ENCODE results near the gene KNDC1. TPM values are rescaled to one million over a fixed set of nuclear protein-coding genes. Genes with fewer than 3 reads are reported as not detected.

The KNDC1 gene
- total RNA-seq, 2 donors from 2014 or later = 0.05 to 0.36 TPM

- Mint-ChIP-seq H3K27ac (no peak overlapping the region), H3K4me3 (peak overlapping the region; percentile 48), H3K36me3 (no peaks in the 10 kb centered on the region), H3K27me3 (peaks cover 6 to 12% of the 10 kb centered on the region in 2 donors), H3K4me1 (ENCODE audit: low read depth in 2 of 2) (peaks cover 12 to 13% of the 10 kb centered on the region in 2 donors), H3K9me3 (no peaks in the 10 kb centered on the region)
- ATAC-seq = no peak
- DNase-seq (ENCODE audit: low spot score) = no peak
Measured at GRCh38 chr10:133122171-133122935, 37.7 kb upstream of the KNDC1 start.

- ATAC-seq (peak in 1 of 2 donors; percentile 49), DNase-seq (ENCODE audit: low spot score) (no peak)
- Mint-ChIP-seq H3K9me3 (no peaks in the 10 kb centered on the region), H3K36me3 (no peaks in the 10 kb centered on the region), H3K4me3 (peak overlapping the region; percentile 48), H3K27me3 (peaks cover 6 to 12% of the 10 kb centered on the region in 2 donors), H3K27ac (no peak overlapping the region), H3K4me1 (ENCODE audit: low read depth in 2 of 2) (peaks cover 12 to 13% of the 10 kb centered on the region in 2 donors)
Measured at GRCh38 chr10:133123050-133123745, 36.8 kb upstream of the KNDC1 start.

- Mint-ChIP-seq H3K27me3 (peaks cover 6 to 12% of the 10 kb centered on the region in 2 donors), H3K36me3 (no peaks in the 10 kb centered on the region), H3K4me3 (no peak overlapping the region), H3K27ac (no peak overlapping the region), H3K4me1 (ENCODE audit: low read depth in 2 of 2) (peaks cover 10 to 12% of the 10 kb centered on the region in 2 donors), H3K9me3 (no peaks in the 10 kb centered on the region)
- ATAC-seq = no peak
- DNase-seq (ENCODE audit: low spot score) = no peak
Measured at GRCh38 chr10:133123746-133124356, 36.2 kb upstream of the KNDC1 start.

- no peaks in the 10 kb centered on the region for H3K9me3 Mint-ChIP-seq
- ATAC-seq (peak in 1 of 2 donors; percentile 25), DNase-seq (ENCODE audit: low spot score) (no peak)
- peaks cover 8 to 12% of the 10 kb centered on the region in 2 donors for H3K4me1 Mint-ChIP-seq (ENCODE audit: low read depth in 2 of 2)
- H3K4me3 Mint-ChIP-seq = no peak overlapping the region
- peaks cover 6 to 12% of the 10 kb centered on the region in 2 donors for H3K27me3 Mint-ChIP-seq
- no peaks in the 10 kb centered on the region for H3K36me3 Mint-ChIP-seq
- H3K27ac Mint-ChIP-seq = no peak overlapping the region
Measured at GRCh38 chr10:133124357-133125211, 35.4 kb upstream of the KNDC1 start.

GRCh38 chr10:133125901-133126300 lies 34.1 kb upstream of the KNDC1 start:
- peaks cover 6 to 12% of the 10 kb centered on the region in 2 donors for H3K27me3 Mint-ChIP-seq
- DNase-seq (ENCODE audit: low spot score) (no peak), ATAC-seq (no peak)
- H3K4me1 Mint-ChIP-seq (ENCODE audit: low read depth in 2 of 2) = peaks cover 8 to 12% of the 10 kb centered on the region in 2 donors
- no peaks in the 10 kb centered on the region for H3K36me3 Mint-ChIP-seq
- no peak overlapping the region for H3K4me3 Mint-ChIP-seq
- no peaks in the 10 kb centered on the region for H3K9me3 Mint-ChIP-seq
- no peak overlapping the region for H3K27ac Mint-ChIP-seq

- ATAC-seq (no peak), DNase-seq (ENCODE audit: low spot score) (no peak)
- H3K4me3 Mint-ChIP-seq = no peak overlapping the region
- no peaks in the 10 kb centered on the region for H3K36me3 Mint-ChIP-seq
- peaks cover 8 to 12% of the 10 kb centered on the region in 2 donors for H3K4me1 Mint-ChIP-seq (ENCODE audit: low read depth in 2 of 2)
- no peak overlapping the region for H3K27ac Mint-ChIP-seq
- peaks cover 6 to 12% of the 10 kb centered on the region in 2 donors for H3K27me3 Mint-ChIP-seq
- no peaks in the 10 kb centered on the region for H3K9me3 Mint-ChIP-seq
Measured at GRCh38 chr10:133126431-133127290, 33.4 kb upstream of the KNDC1 start.

GRCh38 chr10:133127291-133128125 lies 32.5 kb upstream of the KNDC1 start:
- no peaks in the 10 kb centered on the region for H3K36me3 Mint-ChIP-seq
- H3K27me3 Mint-ChIP-seq = peaks cover 6 to 12% of the 10 kb centered on the region in 2 donors
- H3K4me3 Mint-ChIP-seq = no peak overlapping the region
- peaks cover 8 to 12% of the 10 kb centered on the region in 2 donors for H3K4me1 Mint-ChIP-seq (ENCODE audit: low read depth in 2 of 2)
- H3K9me3 Mint-ChIP-seq = no peaks in the 10 kb centered on the region
- ATAC-seq (peak in 1 of 2 donors; percentile 67), DNase-seq (ENCODE audit: low spot score) (no peak)
- no peak overlapping the region for H3K27ac Mint-ChIP-seq

GRCh38 chr10:133128126-133129070 lies 31.6 kb upstream of the KNDC1 start:
- Mint-ChIP-seq H3K27me3 (peaks cover 4 to 6% of the 10 kb centered on the region in 2 donors), H3K4me3 (no peak overlapping the region), H3K27ac (no peak overlapping the region), H3K36me3 (no peaks in the 10 kb centered on the region), H3K4me1 (ENCODE audit: low read depth in 2 of 2) (peaks cover 0 to 4% of the 10 kb centered on the region in 2 donors), H3K9me3 (no peaks in the 10 kb centered on the region)
- no peak for DNase-seq (ENCODE audit: low spot score)
- no peak for ATAC-seq

GRCh38 chr10:133129071-133129858 lies 30.8 kb upstream of the KNDC1 start:
- H3K27me3 Mint-ChIP-seq = peaks cover 4 to 6% of the 10 kb centered on the region in 2 donors
- H3K27ac Mint-ChIP-seq = no peak overlapping the region
- no peaks in the 10 kb centered on the region for H3K9me3 Mint-ChIP-seq
- H3K36me3 Mint-ChIP-seq = no peaks in the 10 kb centered on the region
- DNase-seq (ENCODE audit: low spot score) (no peak), ATAC-seq (no peak)
- no peak overlapping the region for H3K4me3 Mint-ChIP-seq
- H3K4me1 Mint-ChIP-seq (ENCODE audit: low read depth in 2 of 2) = peaks cover 0 to 3% of the 10 kb centered on the region in 2 donors

GRCh38 chr10:133129859-133130495 lies 30.0 kb upstream of the KNDC1 start:
- ATAC-seq (no peak), DNase-seq (ENCODE audit: low spot score) (no peak)
- Mint-ChIP-seq H3K36me3 (no peaks in the 10 kb centered on the region), H3K4me1 (ENCODE audit: low read depth in 2 of 2) (peaks cover 0 to 1% of the 10 kb centered on the region in 2 donors), H3K27ac (no peak overlapping the region), H3K9me3 (no peaks in the 10 kb centered on the region), H3K4me3 (no peak overlapping the region), H3K27me3 (peaks cover 2 to 3% of the 10 kb centered on the region in 2 donors)
